OCI-LY3 (cell line): ENCODE data around the gene ARHGEF17.

Experiments used
- CTCF ChIP-seq: fragments of 200-600, 300-600 bp; sonication (generic); IDR thresholded peaks from 2 replicates; pipeline ENCODE4 v1.5.1; 2014; ENCODE audit warnings: antibody characterized with exemption, low read length, low read depth
- EZH2phosphoT487 ChIP-seq: fragments of 200-600 bp; shearing (Covaris generic); IDR thresholded peaks from 2 replicates; pipeline ENCODE4 v1.6.1; 2018; ENCODE audit warnings: antibody characterized with exemption, mixed run types, low read depth

- TF ChIP-seq CTCF (no peak), EZH2phosphoT487 (no peak)
Observed at GRCh38 chr11:73406131-73406530, 98.1 kb downstream of the ARHGEF17 start.
